Endothelial cell of umbilical vein (primary cell): ENCODE results near the gene OPRM1. TPM values are rescaled to one million over a fixed set of nuclear protein-coding genes. Genes with fewer than 3 reads are reported as not detected.

Experiments used
- BruUV-seq: library from RNA; stranded (reverse); fragments of 400-500 nt; replicated peaks from 2 replicates; lab custom pipeline; 2021; lab: Mats Ljungman, UMichigan
- CTCF ChIA-PET: fragments of 300-600, 350-600 bp; sonication (Branson Sonifier 250); formaldehyde crosslinking; loops from one replicate; lab custom pipeline; 2021; ENCODE audit warnings: antibody characterized with exemption, inconsistent platforms; lab: Charles Lee
- POLR2A ChIA-PET: fragments of 300-600, 350-600 bp; sonication (Branson Sonifier 250); formaldehyde crosslinking; loops from one replicate; lab custom pipeline; 2021; ENCODE audit warnings: antibody characterized with exemption, inconsistent platforms; lab: Charles Lee
- DNase-seq: peaks from one replicate; pipeline ENCODE4 v3.0.0-alpha.2; 2011; ENCODE audit warnings: low read depth, low spot score
- FAIRE-seq: peaks from 2 replicates; lab custom pipeline; 2011; peaks lifted over from hg19 to GRCh38; lab: Jason Lieb, UNC
- H2AFZ ChIP-seq: 2 replicates; pipeline ENCODE4 v1.6.0; 2012; ENCODE audit warnings: low read depth, low read length, control low read depth, inconsistent platforms
- H3K27ac ChIP-seq: 2 replicates; pipeline ENCODE4 v1.5.1; 2011; ENCODE audit warnings: low read depth, mild to moderate bottlenecking, control low read depth, low read length, moderate library complexity; ENCODE audit not compliant: insufficient read depth
- H3K27me3 ChIP-seq, 2 experiments: 2 replicates each; pipeline versions ENCODE4 v1.6.0 to v1.6.1; 2011; ENCODE audit warnings: low read length in 2 of 2, mixed read lengths in 1 of 2; ENCODE audit not compliant: control insufficient read depth in 2 of 2, insufficient read depth in 2 of 2
- H3K36me3 ChIP-seq, 2 experiments: 2 replicates in 1 of 2; 3 replicates in 1 of 2; pipeline ENCODE4 v1.5.1; 2011; ENCODE audit warnings: low read length in 2 of 2, mild to moderate bottlenecking in 1 of 2, moderate library complexity in 1 of 2; ENCODE audit not compliant: control insufficient read depth in 2 of 2, insufficient read depth in 2 of 2; ENCODE audit errors: extremely low read depth in 1 of 2
- H3K4me1 ChIP-seq: 3 replicates; pipeline ENCODE4 v1.5.1; 2011; ENCODE audit warnings: mild to moderate bottlenecking, low read length; ENCODE audit not compliant: control insufficient read depth, insufficient read depth; ENCODE audit errors: extremely low read depth
- H3K4me2 ChIP-seq: 2 replicates; pipeline ENCODE4 v1.6.1; 2011; ENCODE audit warnings: low read length, control low read depth, mixed read lengths; ENCODE audit not compliant: insufficient read depth
- H3K4me3 ChIP-seq, 3 experiments: fragments of 200-600 bp in 1 of 3; sonication (generic), shearing (Covaris generic) in 1 of 3; replicated peaks in 1 of 3; 2 replicates each; pipeline ENCODE4 v1.5.1; 2011 to 2016; ENCODE audit warnings: control low read depth in 3 of 3, low read length in 3 of 3, mild to moderate bottlenecking in 2 of 3, inconsistent platforms in 1 of 3, low read depth in 1 of 3, moderate library complexity in 1 of 3; ENCODE audit not compliant: insufficient read depth in 1 of 3
- H3K79me2 ChIP-seq: 2 replicates; pipeline ENCODE4 v1.6.0; 2012; ENCODE audit warnings: low read length, inconsistent platforms; ENCODE audit not compliant: control insufficient read depth, insufficient read depth
- H3K9ac ChIP-seq: replicated peaks from 2 replicates; pipeline ENCODE3; 2011; ENCODE audit warnings: low read length, control low read depth; ENCODE audit not compliant: insufficient read depth; ENCODE audit errors: extremely low read depth
- H3K9me1 ChIP-seq: replicated peaks from 3 replicates; pipeline ENCODE4 v1.6.0; 2011; ENCODE audit warnings: mild to moderate bottlenecking, low read length; ENCODE audit not compliant: control insufficient read depth, insufficient read depth; ENCODE audit errors: extremely low read depth
- H3K9me3 ChIP-seq: replicated peaks from 2 replicates; pipeline ENCODE4 v1.5.1; 2012; ENCODE audit warnings: low read length, inconsistent platforms; ENCODE audit not compliant: control insufficient read depth, insufficient read depth
- H4K20me1 ChIP-seq: replicated peaks from 2 replicates; pipeline ENCODE3; 2011; ENCODE audit warnings: mild to moderate bottlenecking, low read length; ENCODE audit not compliant: control insufficient read depth, insufficient read depth; ENCODE audit errors: extremely low read depth
- EZH2 ChIP-seq: IDR thresholded peaks from 2 replicates; pipeline ENCODE4 v1.6.1; 2012; ENCODE audit warnings: borderline replicate concordance, low read depth, mild to moderate bottlenecking, moderate library complexity, low read length, inconsistent platforms; ENCODE audit not compliant: severe bottlenecking
- FOS ChIP-seq: IDR thresholded peaks from 2 replicates; pipeline ENCODE4 v1.6.1; 2011; ENCODE audit warnings: mild to moderate bottlenecking, low read length, moderate library complexity, borderline replicate concordance; ENCODE audit not compliant: insufficient read depth
- GATA2 ChIP-seq: IDR thresholded peaks from 2 replicates; pipeline ENCODE4 v1.7.0; 2011; ENCODE audit warnings: low read depth, mild to moderate bottlenecking, moderate library complexity, mixed read lengths, low read length; ENCODE audit not compliant: insufficient read length, insufficient read depth
- JUN ChIP-seq: IDR thresholded peaks from 2 replicates; pipeline ENCODE4 v1.6.1; 2011; ENCODE audit warnings: borderline replicate concordance, low read depth; ENCODE audit not compliant: insufficient read length, insufficient read depth
- MYC ChIP-seq: IDR thresholded peaks from one replicate; pipeline ENCODE4 v1.6.1; 2011; ENCODE audit warnings: mild to moderate bottlenecking, low read depth, low read length
- POLR2A ChIP-seq: IDR thresholded peaks from 2 replicates; pipeline ENCODE4 v1.6.1; 2012; ENCODE audit warnings: low read depth, mild to moderate bottlenecking, control low read depth, low read length
- POLR2AphosphoS5 ChIP-seq: IDR thresholded peaks from 2 replicates; pipeline ENCODE4 v1.6.1; 2012; ENCODE audit warnings: low read depth, mild to moderate bottlenecking, control low read depth, low read length, moderate library complexity; ENCODE audit not compliant: insufficient read depth
- dilution Hi-C: fragments of 300-500 bp; cut with MboI; formaldehyde crosslinking; loops from one replicate; pipeline ENCODE4 v1.15.0; 2019; ENCODE audit warnings: low sequenced_read_pairs; ENCODE audit not compliant: extremely low pct_ligation_motif_present
- intact Hi-C: fragments of 100-400 bp; cut with micrococcal nuclease; formaldehyde crosslinking; loops from one replicate; pipeline ENCODE4 v1.10.0; 2022
- polyA plus RNA-seq, 4 experiments: library from polyadenylated mRNA; depleted of rRNA in 3 of 4; stranded (reverse) in 3 of 4; unstranded in 1 of 4; fragments of >200 nt; gene quantifications; 2 replicates each; pipeline versions ENCODE4 v1.2.1 to v1.2.3, GENCODE V29; 2011 to 2012; ENCODE audit warnings: missing spikeins in 1 of 4
- total RNA-seq: library from RNA; stranded (reverse); gene quantifications from 2 replicates; pipeline ENCODE4 v1.2.3, GENCODE V29; 2021
- TF ChIP-seq, protein P1 (sequence below), 2 donors: IDR thresholded peaks; 1 replicate in 1 of 2; 2 replicates in 1 of 2; pipeline ENCODE4 v1.5.1; 2011; ENCODE audit warnings: low read length in 2 of 2, mild to moderate bottlenecking in 2 of 2, moderate library complexity in 2 of 2, control low read depth in 1 of 2, inconsistent platforms in 1 of 2, low read depth in 1 of 2; ENCODE audit not compliant: insufficient read depth in 1 of 2; ENCODE audit errors: extremely low read depth in 1 of 2
- TF ChIP-seq, protein P2 (sequence below): IDR thresholded peaks from 2 replicates; pipeline ENCODE4 v1.6.1; 2011; ENCODE audit not compliant: insufficient read depth, insufficient read length

Gene OPRM1
- total and polyA plus RNA-seq, 2 donors (not counting 3 experiments of a cell fraction or from before 2014, with no cell fraction given), result not detected

DNA sequence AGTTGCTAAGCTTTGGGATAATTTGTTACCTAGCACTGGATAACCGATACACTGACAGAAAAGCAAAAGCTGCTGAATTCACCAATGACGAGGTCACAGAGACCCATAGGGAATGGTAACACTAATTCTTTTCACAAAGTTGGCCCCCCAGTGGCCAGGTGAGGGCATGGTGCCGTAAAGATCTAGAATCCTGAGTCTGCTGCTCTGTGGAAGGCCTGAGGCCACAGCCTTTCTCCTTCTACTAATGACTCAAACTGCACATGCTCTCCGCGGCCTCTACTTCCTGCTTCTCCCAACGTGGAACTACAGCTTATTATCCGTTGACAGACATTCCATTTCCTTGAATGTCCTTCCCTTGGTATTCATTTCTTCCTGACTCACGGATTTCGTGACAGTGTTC is 127.1 kb downstream of the OPRM1 start:
- Histone ChIP-seq H3K4me1 (no peaks in the 10 kb centered on the region), H4K20me1 (no peaks in the 10 kb centered on the region), H3K9me1 (no peaks in the 10 kb centered on the region), H3K4me3 (no peak overlapping the region), H3K9ac (no peak overlapping the region), H3K9me3 (no peaks in the 10 kb centered on the region), H3K4me2 (no peak overlapping the region), H3K79me2 (no peaks in the 10 kb centered on the region), H3K27me3 (peaks cover 3% of the 10 kb centered on the region in 2 experiments), H2AFZ (no peak overlapping the region), H3K27ac (no peak overlapping the region), H3K36me3 (no peaks in the 10 kb centered on the region)
- FAIRE-seq (no peak), DNase-seq (no peak)
- ChIA-PET POLR2A (no interaction called here), CTCF (interaction anchor here (1.5 kb wide), 1 partner anchor 11 kb away, joined by 8 read pairs; no protein-coding TSS in a partner anchor)
- intact Hi-C loops, result no loop called here
- dilution Hi-C loops, result no loop called here
- no TSS peak for BruUV-seq
- TF ChIP-seq POLR2A (no peak), GATA2 (no peak), EZH2 (no peak), FOS (no peak), MYC (no peak), POLR2AphosphoS5 (no peak), JUN (no peak)
- TF ChIP-seq, protein P1, sequence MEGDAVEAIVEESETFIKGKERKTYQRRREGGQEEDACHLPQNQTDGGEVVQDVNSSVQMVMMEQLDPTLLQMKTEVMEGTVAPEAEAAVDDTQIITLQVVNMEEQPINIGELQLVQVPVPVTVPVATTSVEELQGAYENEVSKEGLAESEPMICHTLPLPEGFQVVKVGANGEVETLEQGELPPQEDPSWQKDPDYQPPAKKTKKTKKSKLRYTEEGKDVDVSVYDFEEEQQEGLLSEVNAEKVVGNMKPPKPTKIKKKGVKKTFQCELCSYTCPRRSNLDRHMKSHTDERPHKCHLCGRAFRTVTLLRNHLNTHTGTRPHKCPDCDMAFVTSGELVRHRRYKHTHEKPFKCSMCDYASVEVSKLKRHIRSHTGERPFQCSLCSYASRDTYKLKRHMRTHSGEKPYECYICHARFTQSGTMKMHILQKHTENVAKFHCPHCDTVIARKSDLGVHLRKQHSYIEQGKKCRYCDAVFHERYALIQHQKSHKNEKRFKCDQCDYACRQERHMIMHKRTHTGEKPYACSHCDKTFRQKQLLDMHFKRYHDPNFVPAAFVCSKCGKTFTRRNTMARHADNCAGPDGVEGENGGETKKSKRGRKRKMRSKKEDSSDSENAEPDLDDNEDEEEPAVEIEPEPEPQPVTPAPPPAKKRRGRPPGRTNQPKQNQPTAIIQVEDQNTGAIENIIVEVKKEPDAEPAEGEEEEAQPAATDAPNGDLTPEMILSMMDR (IDR thresholded peaks at IDR 0.05; ENCODE audit: extremely low read depth in 1 of 2, insufficient read depth in 1 of 2, low read depth in 1 of 2, low read length in 2 of 2), result no peak
- TF ChIP-seq, protein P2, sequence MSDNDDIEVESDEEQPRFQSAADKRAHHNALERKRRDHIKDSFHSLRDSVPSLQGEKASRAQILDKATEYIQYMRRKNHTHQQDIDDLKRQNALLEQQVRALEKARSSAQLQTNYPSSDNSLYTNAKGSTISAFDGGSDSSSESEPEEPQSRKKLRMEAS, result no peak
